ENCODE measurements around the gene VWA1.
"Not testable (repeated sequence)": the region's sequence is repeated elsewhere in the genome, so short reads cannot be mapped to it uniquely, and the experiment has no call there.

VWA1 gene, protein sequence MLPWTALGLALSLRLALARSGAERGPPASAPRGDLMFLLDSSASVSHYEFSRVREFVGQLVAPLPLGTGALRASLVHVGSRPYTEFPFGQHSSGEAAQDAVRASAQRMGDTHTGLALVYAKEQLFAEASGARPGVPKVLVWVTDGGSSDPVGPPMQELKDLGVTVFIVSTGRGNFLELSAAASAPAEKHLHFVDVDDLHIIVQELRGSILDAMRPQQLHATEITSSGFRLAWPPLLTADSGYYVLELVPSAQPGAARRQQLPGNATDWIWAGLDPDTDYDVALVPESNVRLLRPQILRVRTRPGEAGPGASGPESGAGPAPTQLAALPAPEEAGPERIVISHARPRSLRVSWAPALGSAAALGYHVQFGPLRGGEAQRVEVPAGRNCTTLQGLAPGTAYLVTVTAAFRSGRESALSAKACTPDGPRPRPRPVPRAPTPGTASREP

GRCh38 chr1:1435106-1435903 is at the start of gene VWA1:
VWA1 (plus strand) TSS chr1:1435690; CDS start chr1:1435749, 59 bp downstream.
- FAIRE-seq, result no peak

DNA sequence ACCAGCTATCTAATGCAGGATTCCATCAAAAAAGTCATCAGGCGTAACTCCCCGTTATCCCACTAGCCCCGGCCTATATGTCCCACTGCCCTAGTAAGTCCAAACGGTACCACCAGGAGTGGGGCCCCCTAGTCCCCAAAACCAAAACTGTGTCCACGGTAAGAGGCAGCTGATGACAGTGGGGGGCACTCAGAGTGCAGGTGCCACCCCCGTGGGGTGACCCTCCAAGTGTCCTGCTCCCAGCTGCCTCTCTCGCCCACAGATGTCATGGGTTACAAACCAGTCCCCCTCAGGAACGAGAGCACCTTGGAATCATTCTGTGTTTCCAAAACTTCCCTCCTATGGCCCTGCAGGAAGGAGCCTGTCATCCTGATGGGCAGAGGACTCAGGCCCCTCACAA is 49.6 kb upstream of the VWA1 start:
- no peak for FAIRE-seq

DNA sequence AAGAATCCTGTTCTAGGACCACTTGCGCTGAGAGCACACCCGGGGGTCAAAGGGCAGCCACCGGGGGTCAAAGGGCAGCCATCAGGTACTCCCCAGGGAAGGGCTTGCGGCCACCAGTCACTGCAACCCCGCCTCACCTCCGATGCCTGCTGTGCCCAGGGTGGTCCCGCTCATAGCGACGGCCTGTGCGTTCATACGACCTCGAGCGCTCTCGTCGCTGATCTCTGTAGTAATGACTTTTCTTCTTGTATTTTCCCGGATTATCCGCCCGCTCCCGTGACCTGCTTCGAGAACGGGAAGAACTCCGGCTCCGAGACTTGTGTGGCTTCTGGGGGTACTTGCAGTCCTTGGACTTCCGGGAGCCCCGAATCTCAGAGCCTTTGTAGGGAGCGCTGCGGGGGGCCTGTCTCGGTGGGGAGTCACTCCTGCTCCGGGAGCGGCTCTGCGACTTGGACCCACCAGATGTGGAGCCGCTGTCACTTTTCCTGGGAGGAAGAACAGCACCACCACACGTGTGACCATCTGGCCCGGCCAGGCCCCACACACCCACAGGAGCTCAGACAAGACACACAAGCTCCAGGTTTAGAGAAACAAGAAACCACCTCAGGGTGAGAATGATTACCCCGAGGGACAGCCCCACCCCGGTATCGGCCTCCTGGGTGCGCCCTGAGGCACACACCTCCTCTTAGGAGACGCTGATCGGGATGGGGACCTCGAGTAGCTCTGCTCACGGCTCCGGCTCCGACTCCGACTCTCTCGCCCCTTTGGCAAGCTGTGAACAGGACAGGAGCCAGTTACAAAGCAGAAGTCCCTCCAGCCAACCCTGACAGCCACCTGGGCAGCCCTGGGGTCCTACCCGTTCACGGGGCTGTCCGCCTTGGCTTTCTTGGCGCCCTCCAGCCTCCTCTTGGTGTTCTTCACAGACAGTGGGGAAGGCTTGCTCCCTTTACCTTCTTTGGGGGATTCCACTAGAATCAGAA is 48.1 kb upstream of the VWA1 start:
- no peak for FAIRE-seq

- FAIRE-seq, result no peak
Observed at GRCh38 chr1:1388078-1388472, 47.4 kb upstream of the VWA1 start.

DNA sequence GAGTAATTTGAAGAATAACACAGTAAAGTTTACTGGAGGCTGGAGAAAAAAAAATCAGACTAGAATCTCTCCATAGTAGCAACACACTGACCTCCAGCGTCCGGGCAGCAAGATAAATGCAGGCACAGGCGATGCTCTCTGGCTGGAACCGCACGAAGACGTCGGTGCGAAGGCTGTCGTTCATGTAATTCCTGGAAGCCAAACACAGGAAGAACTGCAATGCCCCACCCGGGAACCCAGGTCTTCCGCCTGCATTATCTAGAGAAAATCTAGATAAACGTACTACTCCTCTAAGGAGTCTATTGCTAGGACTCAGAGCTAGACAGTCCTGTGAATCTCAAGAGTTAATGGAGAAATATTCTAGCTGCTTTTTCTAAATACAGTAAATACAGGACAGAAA is 44.8 kb upstream of the VWA1 start:
- no peak for FAIRE-seq

- no peak for FAIRE-seq
Observed at GRCh38 chr1:1391225-1391624, 44.3 kb upstream of the VWA1 start.

- no peak for FAIRE-seq
Observed at GRCh38 chr1:1393014-1393413, 42.5 kb upstream of the VWA1 start.

- FAIRE-seq, result no peak
Observed at GRCh38 chr1:1393428-1393827, 42.1 kb upstream of the VWA1 start.

GRCh38 chr1:1394116-1394515 is 41.4 kb upstream of the VWA1 start:
- FAIRE-seq, result no peak

DNA sequence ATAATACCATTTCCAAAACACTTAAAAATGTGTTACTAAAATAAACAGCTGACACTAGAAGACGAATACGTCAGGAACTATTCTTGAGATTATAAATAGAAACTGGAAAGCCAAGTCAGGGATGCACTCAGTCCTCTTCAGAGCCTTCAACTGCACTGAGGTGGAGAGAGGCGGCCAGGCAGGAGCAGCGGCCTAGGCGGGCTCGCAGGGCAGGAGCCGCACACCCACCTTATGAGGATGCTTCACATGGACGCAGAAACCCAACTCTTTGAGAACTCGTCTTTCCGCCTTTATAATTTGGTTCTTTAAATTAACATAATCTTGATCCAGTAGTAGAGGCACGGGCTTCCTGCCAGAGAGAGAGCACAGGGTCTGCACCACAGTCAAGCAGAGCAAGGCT is 40.3 kb upstream of the VWA1 start:
- FAIRE-seq, result no peak

DNA sequence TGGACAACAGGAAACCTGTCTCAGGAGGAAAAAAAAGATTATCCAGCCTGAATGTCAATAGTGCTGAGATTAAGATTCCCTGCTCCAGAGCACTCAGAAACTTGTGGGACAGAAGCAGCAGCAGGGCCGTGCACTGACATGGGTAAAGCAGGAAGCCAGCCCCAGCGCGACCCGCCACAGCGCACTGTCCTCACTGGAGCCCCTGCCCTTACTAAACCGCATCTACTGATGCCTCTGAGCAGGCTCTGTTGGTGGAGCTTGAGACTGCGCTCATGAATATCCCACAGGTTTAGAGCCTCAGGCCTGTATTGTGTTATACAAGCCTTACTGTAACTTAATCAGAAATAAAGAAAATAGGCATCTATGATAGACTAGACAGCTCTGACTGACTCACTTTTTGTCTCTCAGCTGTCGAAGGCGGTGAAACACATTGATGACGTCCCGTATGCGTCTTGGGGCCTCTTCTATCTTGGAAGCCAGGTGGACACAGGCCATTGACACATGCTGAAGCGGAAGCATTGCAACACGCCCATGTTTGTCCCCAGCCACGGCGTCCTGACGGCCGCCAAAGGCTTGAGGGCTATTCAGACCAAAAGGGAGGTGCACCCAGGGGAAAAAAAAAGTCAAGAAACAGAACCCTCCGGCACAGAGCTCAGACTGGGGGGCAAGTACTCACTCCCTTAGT is 37.5 kb upstream of the VWA1 start:
- FAIRE-seq, result no peak

- no peak for FAIRE-seq
Observed at GRCh38 chr1:1398677-1399186, 36.8 kb upstream of the VWA1 start.

GRCh38 chr1:1399187-1399871 is 36.2 kb upstream of the VWA1 start, which contains the start of gene CCNL2:
CCNL2 (minus strand) TSS chr1:1399335; CDS start chr1:1399306, 29 bp downstream.
- FAIRE-seq, result no peak

DNA sequence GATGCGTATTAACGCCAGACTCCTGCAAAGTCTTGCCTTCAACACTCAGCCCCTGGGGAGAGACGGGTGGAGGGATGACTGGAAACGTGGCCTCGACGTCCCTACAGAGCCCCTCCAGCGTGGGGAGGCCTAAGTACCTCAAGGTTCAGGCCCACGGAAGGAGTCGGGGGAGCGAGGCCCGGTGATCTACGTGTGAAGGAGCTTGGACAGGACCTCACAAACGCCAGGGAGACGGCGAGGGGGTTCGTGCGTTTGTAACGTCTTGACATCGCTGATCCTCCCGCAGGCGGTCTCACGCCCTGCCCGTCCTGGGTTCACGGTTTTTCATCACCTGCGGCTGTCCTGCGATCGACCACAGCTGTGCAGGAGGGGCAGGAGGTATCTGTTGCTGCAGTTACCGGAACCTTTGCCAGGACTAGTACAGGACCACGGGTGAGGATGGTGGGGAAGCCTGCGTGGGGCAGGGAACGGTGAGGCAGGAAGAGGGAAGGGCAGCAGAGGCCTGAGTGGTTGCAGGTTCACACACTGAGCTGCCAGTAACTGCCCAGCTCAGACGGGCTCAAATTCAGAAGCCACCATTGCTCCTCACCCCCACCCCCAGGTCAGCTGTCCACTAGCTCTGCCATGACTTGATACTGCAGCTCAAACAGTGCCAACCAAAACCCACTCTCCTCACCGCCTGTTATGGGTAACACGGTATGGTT is 35.5 kb upstream of the VWA1 start:
- no peak for FAIRE-seq

DNA sequence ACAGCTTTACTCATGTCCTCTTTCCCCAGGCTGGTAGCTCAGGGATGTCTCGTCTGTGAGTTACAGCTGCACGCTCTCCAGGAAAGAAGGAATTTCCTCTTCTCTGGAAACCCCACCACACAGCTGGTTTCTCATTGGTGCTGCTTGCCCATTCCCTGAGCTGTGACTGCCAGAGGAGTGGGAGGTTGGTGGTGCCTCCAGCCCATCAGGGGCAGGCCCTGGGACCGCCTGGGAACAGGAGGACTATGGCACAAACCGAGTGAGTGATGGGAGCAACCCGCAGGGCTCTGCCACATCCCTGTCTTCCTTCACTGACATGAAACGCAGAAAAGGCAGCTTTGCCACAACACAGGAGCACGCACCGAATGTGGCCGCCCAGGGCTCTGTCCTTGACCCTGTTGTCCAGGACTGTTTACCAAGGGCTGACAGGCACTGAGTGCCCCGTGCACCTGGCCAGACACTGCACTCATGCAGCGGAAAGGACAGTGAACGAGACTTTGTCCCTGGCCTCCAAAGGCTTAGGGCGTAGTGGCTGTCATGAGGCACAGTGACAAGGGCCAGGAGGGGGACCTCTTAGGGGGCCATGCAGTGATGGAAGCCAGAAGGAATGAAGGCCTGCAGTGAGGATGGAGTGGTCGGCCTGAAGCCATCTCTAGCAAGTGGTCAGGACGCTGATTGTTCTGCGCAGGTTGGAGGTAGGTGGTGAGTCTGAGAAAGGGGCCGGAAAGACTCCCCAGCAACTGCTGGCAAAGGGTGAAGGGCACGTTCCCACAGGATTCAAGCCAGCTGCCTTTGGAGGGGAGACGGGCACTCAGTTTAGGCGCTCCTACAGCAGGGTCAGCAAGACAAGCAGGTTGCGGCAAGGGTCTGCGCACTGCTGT is 34.7 kb upstream of the VWA1 start:
- FAIRE-seq, result no peak

GRCh38 chr1:1401457-1402010 is 34.0 kb upstream of the VWA1 start:
- FAIRE-seq, result no peak

- no peak for FAIRE-seq
Observed at GRCh38 chr1:1402072-1402900, 33.2 kb upstream of the VWA1 start.

GRCh38 chr1:1402901-1403392 is 32.5 kb upstream of the VWA1 start:
- FAIRE-seq, result not testable (repeated sequence)

Data from islet of Langerhans (tissue), 1 donor.